Measurements from ENCODE around the gene TMEM239.

DNA sequence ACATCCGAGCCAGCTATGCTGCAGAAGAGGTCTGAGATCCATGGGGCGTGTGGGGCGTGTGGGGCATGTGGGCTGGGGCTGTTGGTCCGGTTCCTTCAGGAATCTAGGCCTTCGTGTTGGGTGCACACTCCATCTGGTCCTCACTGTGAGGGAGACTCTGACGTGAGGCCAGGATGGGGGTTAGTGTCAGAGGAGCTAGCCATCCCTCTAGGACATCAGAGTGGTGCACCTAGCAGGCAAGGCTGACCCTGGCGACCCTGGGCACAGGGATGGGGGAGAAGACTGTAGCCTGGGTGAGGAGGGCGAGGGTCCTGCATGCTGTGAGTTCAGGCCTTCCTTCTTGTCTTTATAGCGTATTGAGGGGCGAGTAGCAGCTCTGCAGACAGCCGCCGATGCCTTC is 48.5 kb downstream of the TMEM239 start:
- no peak for TF ChIP-seq POLR2AphosphoS5 (IDR thresholded peaks at IDR 0.05; ENCODE audit: low read depth, low read length)
- TF ChIP-seq, protein P1, sequence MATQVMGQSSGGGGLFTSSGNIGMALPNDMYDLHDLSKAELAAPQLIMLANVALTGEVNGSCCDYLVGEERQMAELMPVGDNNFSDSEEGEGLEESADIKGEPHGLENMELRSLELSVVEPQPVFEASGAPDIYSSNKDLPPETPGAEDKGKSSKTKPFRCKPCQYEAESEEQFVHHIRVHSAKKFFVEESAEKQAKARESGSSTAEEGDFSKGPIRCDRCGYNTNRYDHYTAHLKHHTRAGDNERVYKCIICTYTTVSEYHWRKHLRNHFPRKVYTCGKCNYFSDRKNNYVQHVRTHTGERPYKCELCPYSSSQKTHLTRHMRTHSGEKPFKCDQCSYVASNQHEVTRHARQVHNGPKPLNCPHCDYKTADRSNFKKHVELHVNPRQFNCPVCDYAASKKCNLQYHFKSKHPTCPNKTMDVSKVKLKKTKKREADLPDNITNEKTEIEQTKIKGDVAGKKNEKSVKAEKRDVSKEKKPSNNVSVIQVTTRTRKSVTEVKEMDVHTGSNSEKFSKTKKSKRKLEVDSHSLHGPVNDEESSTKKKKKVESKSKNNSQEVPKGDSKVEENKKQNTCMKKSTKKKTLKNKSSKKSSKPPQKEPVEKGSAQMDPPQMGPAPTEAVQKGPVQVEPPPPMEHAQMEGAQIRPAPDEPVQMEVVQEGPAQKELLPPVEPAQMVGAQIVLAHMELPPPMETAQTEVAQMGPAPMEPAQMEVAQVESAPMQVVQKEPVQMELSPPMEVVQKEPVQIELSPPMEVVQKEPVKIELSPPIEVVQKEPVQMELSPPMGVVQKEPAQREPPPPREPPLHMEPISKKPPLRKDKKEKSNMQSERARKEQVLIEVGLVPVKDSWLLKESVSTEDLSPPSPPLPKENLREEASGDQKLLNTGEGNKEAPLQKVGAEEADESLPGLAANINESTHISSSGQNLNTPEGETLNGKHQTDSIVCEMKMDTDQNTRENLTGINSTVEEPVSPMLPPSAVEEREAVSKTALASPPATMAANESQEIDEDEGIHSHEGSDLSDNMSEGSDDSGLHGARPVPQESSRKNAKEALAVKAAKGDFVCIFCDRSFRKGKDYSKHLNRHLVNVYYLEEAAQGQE (IDR thresholded peaks at IDR 0.05; ENCODE audit: insufficient read depth in 1 of 2, low read depth in 2 of 2, low read length in 2 of 2) = no peak

Measured in PFSK-1 (cell line).